Rectal smooth muscle tissue (tissue), 1 donor: Measurements from ENCODE around the gene NUAK2.
"Not testable (repeated sequence)": the region's sequence is repeated elsewhere in the genome, so short reads cannot be mapped to it uniquely, and the experiment has no call there.

ENCODE experiments used
- H3K27ac ChIP-seq: one replicate; pipeline ENCODE4 v1.7.0; 2013; ENCODE audit warnings: low read depth, low read length, inconsistent platforms
- H3K27me3 ChIP-seq: one replicate; pipeline ENCODE4 v1.7.0; 2013; ENCODE audit warnings: low read length; ENCODE audit not compliant: control insufficient read depth, insufficient read depth
- H3K36me3 ChIP-seq: one replicate; pipeline ENCODE4 v1.7.0; 2013; ENCODE audit warnings: low read length; ENCODE audit not compliant: control insufficient read depth, insufficient read depth
- H3K4me1 ChIP-seq: one replicate; pipeline ENCODE4 v1.7.0; 2013; ENCODE audit warnings: low read length; ENCODE audit not compliant: control insufficient read depth, insufficient read depth
- H3K4me3 ChIP-seq: one replicate; pipeline ENCODE4 v1.7.0; 2013; ENCODE audit warnings: low read length
- H3K9ac ChIP-seq: one replicate; pipeline ENCODE4 v1.7.0; 2013; ENCODE audit warnings: low read length

Gene NUAK2

GRCh38 chr1:205283270-205284147 lies 38.0 kb downstream of the NUAK2 start:
- H3K27ac ChIP-seq, result no peak overlapping the region

GRCh38 chr1:205280666-205281395 lies 40.7 kb downstream of the NUAK2 start:
- not testable (repeated sequence) for H3K4me3 ChIP-seq, H3K4me1 ChIP-seq, H3K9ac ChIP-seq, H3K36me3 ChIP-seq, H3K27ac ChIP-seq, H3K27me3 ChIP-seq

More at GRCh38 chr1:205283270-205284147, 38.0 kb downstream of the NUAK2 start:
- Histone ChIP-seq H3K27me3 (no peaks in the 10 kb centered on the region), H3K4me1 (peaks cover 9% of the 10 kb centered on the region), H3K36me3 (no peaks in the 10 kb centered on the region), H3K4me3 (no peak overlapping the region), H3K9ac (no peak overlapping the region)

- Histone ChIP-seq H3K27ac (no peak overlapping the region), H3K36me3 (no peaks in the 10 kb centered on the region), H3K9ac (no peak overlapping the region), H3K4me3 (no peak overlapping the region), H3K27me3 (no peaks in the 10 kb centered on the region), H3K4me1 (peaks cover 5% of the 10 kb centered on the region)
These were observed 41.6 kb downstream of the NUAK2 start for GRCh38 chr1:205279986-205280385.

GRCh38 chr1:205276689-205277065 lies 44.9 kb downstream of the NUAK2 start:
- H3K27ac ChIP-seq, result no peak overlapping the region
- H3K36me3 ChIP-seq, result no peaks in the 10 kb centered on the region
- no peak overlapping the region for H3K9ac ChIP-seq
- H3K4me3 ChIP-seq, result no peak overlapping the region
- H3K27me3 ChIP-seq, result no peaks in the 10 kb centered on the region
- peaks cover 2% of the 10 kb centered on the region for H3K4me1 ChIP-seq

GRCh38 chr1:205275916-205276688 lies 45.4 kb downstream of the NUAK2 start:
- Histone ChIP-seq H3K27ac (no peak overlapping the region), H3K4me1 (peaks cover 2% of the 10 kb centered on the region), H3K27me3 (no peaks in the 10 kb centered on the region), H3K4me3 (no peak overlapping the region), H3K9ac (no peak overlapping the region), H3K36me3 (no peaks in the 10 kb centered on the region)

- Histone ChIP-seq H3K9ac (no peak overlapping the region), H3K4me3 (no peak overlapping the region), H3K4me1 (peaks cover 2% of the 10 kb centered on the region), H3K27ac (no peak overlapping the region), H3K36me3 (no peaks in the 10 kb centered on the region), H3K27me3 (no peaks in the 10 kb centered on the region)
These were observed 46.4 kb downstream of the NUAK2 start for GRCh38 chr1:205275133-205275532.

DNA sequence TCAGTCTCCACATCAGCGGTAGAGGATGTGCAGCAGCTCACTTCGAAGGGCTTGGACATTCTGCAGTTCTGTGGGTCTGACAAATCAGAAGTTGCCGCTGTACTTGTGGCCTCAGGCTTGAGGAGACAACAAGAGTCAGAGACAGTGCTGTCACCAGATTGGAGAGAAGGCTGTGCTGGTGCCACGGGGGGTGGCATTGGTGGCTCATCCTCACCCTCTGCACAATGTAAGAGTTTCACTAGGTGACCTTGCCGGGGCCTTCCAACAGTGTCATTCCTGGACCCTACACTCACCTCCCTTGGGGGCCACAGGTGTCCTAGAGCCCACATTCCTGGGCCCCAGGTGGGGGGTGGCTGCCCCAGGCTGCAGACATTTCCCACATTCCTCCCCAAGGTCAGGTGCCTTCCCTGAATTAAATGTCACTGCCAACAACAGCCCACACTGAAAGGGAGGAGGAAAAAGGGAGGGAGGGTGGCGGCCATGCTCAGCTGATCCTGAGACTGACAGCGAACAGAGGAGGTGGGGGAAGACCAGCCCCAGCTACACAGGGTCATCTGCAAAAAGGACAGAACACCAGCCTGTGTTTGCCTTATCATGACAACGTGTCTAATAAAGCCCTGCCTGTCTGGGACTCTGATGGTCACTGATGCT lies 47.4 kb downstream of the NUAK2 start:
- Histone ChIP-seq H3K4me3 (no peak overlapping the region), H3K36me3 (no peaks in the 10 kb centered on the region), H3K9ac (no peak overlapping the region), H3K27me3 (no peaks in the 10 kb centered on the region), H3K4me1 (peaks cover 2% of the 10 kb centered on the region), H3K27ac (no peak overlapping the region)

DNA sequence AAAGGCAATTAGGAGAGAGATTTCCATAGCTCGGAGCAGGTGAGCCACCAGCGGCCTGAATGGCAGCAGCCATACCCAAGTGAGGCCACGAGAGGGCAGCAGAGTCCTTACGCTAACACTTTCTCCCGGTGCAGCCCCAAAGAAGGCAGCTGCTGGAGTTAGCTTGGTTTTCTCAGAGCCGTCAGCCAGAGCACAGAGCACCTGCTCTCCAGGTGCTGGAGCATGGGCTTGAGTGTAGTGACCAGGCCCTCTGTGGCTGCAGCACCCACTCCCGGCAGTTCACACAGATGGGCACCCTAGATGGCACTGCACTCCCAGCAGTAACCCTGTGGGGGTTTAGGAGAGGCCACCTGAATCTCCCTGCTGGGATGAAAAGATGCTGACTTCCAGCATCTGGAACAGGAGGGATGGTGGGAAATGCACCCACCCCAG lies 48.0 kb downstream of the NUAK2 start:
- H3K9ac ChIP-seq, result no peak overlapping the region
- peaks cover 2% of the 10 kb centered on the region for H3K4me1 ChIP-seq

DNA sequence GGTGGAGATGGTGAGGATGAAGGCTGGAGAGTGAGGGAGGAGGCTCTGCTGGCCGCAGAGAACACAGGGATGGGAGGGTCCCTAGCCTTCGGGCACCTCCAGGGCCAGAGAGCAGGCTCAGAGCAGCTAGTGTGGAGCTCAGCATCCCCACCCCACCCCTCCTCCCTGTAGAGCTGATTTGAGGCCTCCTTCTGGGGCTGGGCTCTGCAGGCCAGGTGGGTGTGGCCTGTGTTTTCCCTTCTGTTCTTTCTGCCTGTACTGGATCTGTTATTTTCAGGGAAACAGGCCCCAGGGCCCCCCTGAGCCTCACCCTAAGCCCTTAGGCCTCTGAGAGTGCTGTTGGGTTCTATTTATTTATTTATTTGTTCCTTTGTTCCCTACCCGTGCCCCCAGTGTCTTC lies 49.0 kb downstream of the NUAK2 start:
- Histone ChIP-seq H3K4me1 (peaks cover 2% of the 10 kb centered on the region), H3K36me3 (no peaks in the 10 kb centered on the region), H3K9ac (no peak overlapping the region), H3K27me3 (no peaks in the 10 kb centered on the region), H3K27ac (no peak overlapping the region), H3K4me3 (no peak overlapping the region)

More for the DNA sequence above, 48.0 kb downstream of the NUAK2 start:
- H3K27me3 ChIP-seq, result no peaks in the 10 kb centered on the region
- H3K36me3 ChIP-seq, result no peaks in the 10 kb centered on the region
- H3K4me3 ChIP-seq, result no peak overlapping the region
- no peak overlapping the region for H3K27ac ChIP-seq

DNA sequence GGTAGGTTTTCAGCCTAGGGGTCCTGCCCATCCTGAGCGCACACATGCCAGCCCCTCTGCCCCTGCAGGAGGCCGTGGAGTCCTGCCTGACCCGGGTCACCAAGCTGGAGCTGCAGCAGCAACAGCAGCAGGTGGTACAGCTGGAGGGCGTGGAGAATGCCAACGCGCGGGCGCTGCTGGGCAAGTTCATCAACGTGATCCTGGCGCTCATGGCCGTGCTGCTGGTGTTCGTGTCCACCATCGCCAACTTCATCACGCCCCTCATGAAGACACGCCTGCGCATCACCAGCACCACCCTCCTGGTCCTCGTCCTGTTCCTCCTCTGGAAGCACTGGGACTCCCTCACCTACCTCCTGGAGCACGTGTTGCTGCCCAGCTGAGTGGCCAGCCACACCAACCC lies 49.8 kb downstream of the NUAK2 start:
- Histone ChIP-seq H3K9ac (no peak overlapping the region), H3K27ac (no peak overlapping the region), H3K4me1 (peaks cover 2% of the 10 kb centered on the region), H3K27me3 (no peaks in the 10 kb centered on the region), H3K36me3 (no peaks in the 10 kb centered on the region), H3K4me3 (no peak overlapping the region)

- H3K27ac ChIP-seq, result no peak overlapping the region
- H3K4me3 ChIP-seq, result no peak overlapping the region
- no peaks in the 10 kb centered on the region for H3K36me3 ChIP-seq
- no peaks in the 10 kb centered on the region for H3K27me3 ChIP-seq
- peaks cover 2% of the 10 kb centered on the region for H3K4me1 ChIP-seq
- H3K9ac ChIP-seq, result no peak overlapping the region
These were observed 50.3 kb downstream of the NUAK2 start for GRCh38 chr1:205271277-205271676.

GRCh38 chr1:205270764-205271163 lies 50.8 kb downstream of the NUAK2 start:
- no peak overlapping the region for H3K4me3 ChIP-seq
- H3K9ac ChIP-seq, result no peak overlapping the region
- H3K27me3 ChIP-seq, result no peaks in the 10 kb centered on the region
- H3K4me1 ChIP-seq, result peaks cover 2% of the 10 kb centered on the region
- H3K27ac ChIP-seq, result no peak overlapping the region
- H3K36me3 ChIP-seq, result no peaks in the 10 kb centered on the region
